Fibroblast of mammary gland (primary cell): Measurements from ENCODE around the gene SF3B1.
"Not testable (repeated sequence)": the region's sequence is repeated elsewhere in the genome, so short reads cannot be mapped to it uniquely, and the experiment has no call there.

Experiments used
- DNase-seq: peaks from one replicate; pipeline ENCODE4 v3.0.0-alpha.2; 2010; ENCODE audit warnings: low read depth
- H3K4me3 ChIP-seq: 2 replicates; pipeline ENCODE4 v1.5.1; 2011; ENCODE audit warnings: low read depth, mild to moderate bottlenecking, low read length, moderate library complexity; ENCODE audit not compliant: control insufficient read depth
- CTCF ChIP-seq: conservative IDR thresholded peaks from 2 replicates; pipeline ENCODE4 v1.5.1; 2011; ENCODE audit warnings: low read depth, low read length, inconsistent platforms; ENCODE audit not compliant: control insufficient read depth, insufficient read depth

Gene SF3B1

GRCh38 chr2:197452754-197453122, 17.9 kb upstream of the SF3B1 start:
- no peak for TF ChIP-seq CTCF
- no peak for DNase-seq
- H3K4me3 ChIP-seq = peak overlapping the region; percentile 99

GRCh38 chr2:197450935-197451358, 16.1 kb upstream of the SF3B1 start:
- H3K4me3 ChIP-seq, DNase-seq: not testable (repeated sequence)

- H3K4me3 ChIP-seq = no peak overlapping the region
- no peak for DNase-seq
- no peak for TF ChIP-seq CTCF
These were observed 15.6 kb upstream of the SF3B1 start for GRCh38 chr2:197450465-197450864.

- TF ChIP-seq CTCF = no peak
- no peak for DNase-seq
- H3K4me3 ChIP-seq = no peak overlapping the region
These were observed 12.0 kb upstream of the SF3B1 start for GRCh38 chr2:197446844-197447243.

GRCh38 chr2:197445746-197446145, 10.9 kb upstream of the SF3B1 start:
- DNase-seq = peak; percentile 41
- no peak overlapping the region for H3K4me3 ChIP-seq
- TF ChIP-seq CTCF = no peak

GRCh38 chr2:197442857-197443256, 8.0 kb upstream of the SF3B1 start:
- no peak for DNase-seq
- TF ChIP-seq CTCF = no peak
- H3K4me3 ChIP-seq = no peak overlapping the region

- TF ChIP-seq CTCF = no peak
- DNase-seq = no peak
- H3K4me3 ChIP-seq = no peak overlapping the region
These were observed 2.6 kb upstream of the SF3B1 start for GRCh38 chr2:197437380-197437779.
